Stimulated activated CD8-positive, alpha-beta memory T cell treated with anti-CD3 and anti-CD28 coated beads, Interleukin-7, amount 100 ng/mL, for 24 hours (primary cell): ENCODE results near the gene TOX2.

ENCODE experiments used
- DNase-seq: peaks from one replicate; pipeline ENCODE4 v3.0.0-alpha.2; 2020; ENCODE audit warnings: low read depth

Gene TOX2

GRCh38 chr20:43977962-43978361 is 63.3 kb downstream of the TOX2 start:
- DNase-seq, result no peak

DNA sequence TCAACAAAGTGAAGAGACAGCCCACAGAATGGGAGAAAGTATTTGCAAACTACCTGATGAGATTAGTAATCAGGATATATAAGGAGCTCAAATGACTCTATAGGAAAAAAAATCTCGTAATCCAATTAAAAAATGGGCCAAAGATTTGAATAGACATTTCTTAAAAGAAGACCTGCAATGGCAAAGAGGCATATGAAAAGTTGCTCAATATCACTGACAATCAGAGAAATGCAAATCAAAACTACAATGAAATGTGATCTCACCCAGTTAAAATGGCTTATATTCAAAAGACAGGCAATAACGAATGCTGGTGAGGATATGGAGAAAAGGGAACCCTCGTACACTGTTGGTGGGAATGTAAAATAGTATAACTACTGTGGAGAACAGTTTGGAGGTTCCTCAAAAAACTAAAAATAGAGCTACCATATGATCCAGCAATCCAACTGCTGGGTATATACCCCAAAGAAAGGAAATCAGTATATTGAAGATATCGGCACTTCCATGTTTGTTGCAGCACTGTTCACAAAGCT is 65.0 kb downstream of the TOX2 start:
- no peak for DNase-seq

DNA sequence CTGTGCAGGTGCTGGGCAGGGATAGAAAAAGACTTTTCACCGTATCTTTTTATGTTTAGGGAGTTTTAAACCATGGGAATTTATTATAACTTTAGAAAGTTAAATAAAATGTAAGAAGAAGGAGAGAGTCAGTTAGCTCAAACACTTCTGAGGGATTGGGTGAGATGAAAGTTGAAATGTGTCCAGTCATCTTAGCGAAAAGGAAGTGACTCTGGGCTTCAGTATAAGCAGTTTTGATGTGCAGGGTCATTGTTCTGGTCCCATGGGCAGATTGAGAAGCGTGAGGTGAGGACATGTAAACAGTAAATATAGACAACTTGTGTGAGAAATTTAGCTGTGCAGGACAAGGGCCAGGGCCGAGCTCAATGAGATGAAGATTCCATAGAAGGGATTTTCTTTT is 66.9 kb downstream of the TOX2 start:
- DNase-seq, result no peak

- no peak for DNase-seq
Observed at GRCh38 chr20:43982016-43982415, 67.4 kb downstream of the TOX2 start.

GRCh38 chr20:43982886-43983285 is 68.2 kb downstream of the TOX2 start:
- no peak for DNase-seq

- peak; percentile 29 for DNase-seq
Observed at GRCh38 chr20:43983359-43983758, 68.7 kb downstream of the TOX2 start.

DNA sequence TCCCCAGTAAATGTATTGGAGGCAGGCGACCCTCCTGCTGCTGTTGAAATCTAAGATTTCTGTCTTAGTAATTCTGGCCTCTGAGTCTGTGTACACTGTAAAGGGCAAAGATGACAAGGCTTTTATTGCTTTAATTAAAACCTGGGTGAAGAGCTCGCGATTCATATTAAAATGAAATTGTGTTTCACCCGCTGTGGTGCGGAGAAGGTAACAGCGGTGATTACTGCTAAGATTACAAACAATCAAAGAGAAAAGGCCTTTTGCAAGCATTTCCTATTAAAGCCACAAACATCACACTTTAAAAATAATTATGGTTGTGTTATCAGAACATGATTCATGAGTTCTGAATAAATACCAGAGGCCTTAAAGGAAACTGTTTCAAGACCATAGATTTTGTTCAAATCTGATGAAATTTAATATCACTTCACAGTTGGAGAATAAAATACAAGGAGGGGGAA is 69.3 kb downstream of the TOX2 start:
- no peak for DNase-seq

- DNase-seq, result no peak
Observed at GRCh38 chr20:43984587-43984986, 69.9 kb downstream of the TOX2 start.

DNA sequence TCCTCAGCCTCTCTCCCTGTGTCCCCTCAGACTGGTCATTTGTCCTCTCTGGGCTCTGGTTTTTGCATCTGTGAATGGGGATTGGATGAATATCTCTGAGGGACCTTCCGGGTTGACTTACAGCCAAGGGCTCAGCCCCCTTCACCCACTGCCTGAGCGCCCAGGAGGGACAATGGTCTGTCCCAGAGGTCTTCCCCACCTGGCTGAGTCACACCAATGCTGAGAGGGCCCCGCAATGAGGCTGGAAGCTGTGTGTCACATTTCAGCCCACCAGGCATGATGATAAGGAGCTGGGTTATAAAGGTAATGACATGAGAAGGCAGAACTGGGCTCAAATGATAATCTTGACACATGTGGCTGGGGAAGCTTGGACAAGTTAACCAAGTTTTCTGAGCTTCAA is 70.5 kb downstream of the TOX2 start:
- DNase-seq, result no peak

DNA sequence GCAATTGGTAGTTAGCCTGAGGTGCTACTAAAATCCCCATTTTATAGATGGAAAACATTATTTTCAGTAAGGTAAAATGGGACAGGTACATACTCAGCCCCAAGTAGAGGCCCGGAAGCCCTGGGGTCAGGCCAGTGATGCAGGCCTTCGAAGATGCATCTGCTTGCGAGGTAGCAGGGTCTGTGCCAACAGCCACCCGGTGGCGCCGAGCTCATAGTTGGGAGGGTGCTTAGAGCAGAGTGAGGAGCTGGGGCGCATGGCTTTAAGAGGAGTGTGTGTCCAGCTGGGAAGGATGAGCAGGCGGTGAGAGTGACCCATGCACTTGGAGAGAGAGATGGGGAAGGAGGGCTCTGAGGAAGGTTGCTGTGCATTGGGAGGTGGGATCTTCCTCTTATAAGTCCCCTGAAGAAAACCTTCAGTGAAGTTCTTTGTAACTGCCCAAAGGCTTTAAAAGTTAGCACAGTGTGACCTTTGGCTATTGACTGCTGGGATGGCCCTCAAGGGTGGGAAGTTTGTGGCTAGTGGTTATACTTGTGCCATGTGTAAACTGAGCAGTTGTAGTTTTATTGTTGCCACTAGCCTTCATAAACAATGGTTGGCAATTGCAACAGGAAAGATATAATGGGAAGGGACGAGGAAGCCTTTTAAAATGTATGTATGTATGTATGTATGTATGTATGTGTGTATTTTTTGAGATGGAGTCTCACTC is 71.1 kb downstream of the TOX2 start:
- no peak for DNase-seq

GRCh38 chr20:43987018-43987417 is 72.4 kb downstream of the TOX2 start:
- no peak for DNase-seq

DNA sequence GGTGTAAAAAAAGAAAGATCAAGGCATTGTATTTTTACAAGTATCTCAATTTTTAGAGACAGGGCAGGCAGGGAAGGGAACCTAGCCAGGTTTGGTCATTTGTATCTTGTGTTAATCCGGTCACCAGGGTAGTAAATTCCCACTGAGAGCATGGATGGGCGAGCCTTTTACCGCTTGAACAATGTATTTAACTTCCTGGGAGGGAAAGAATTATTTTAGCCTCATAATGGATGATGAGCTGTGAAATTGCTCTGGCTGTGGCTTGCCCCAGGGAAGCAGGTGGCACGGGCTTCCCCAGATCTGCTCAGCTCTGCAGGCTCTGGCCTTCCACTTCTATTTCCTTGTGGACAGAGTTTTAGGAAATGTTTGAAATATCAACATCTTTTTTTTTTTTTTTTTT is 72.9 kb downstream of the TOX2 start:
- DNase-seq, result no peak

- DNase-seq, result no peak
Observed at GRCh38 chr20:43988451-43988850, 73.8 kb downstream of the TOX2 start.

- no peak for DNase-seq
Observed at GRCh38 chr20:43988867-43989266, 74.2 kb downstream of the TOX2 start.

DNA sequence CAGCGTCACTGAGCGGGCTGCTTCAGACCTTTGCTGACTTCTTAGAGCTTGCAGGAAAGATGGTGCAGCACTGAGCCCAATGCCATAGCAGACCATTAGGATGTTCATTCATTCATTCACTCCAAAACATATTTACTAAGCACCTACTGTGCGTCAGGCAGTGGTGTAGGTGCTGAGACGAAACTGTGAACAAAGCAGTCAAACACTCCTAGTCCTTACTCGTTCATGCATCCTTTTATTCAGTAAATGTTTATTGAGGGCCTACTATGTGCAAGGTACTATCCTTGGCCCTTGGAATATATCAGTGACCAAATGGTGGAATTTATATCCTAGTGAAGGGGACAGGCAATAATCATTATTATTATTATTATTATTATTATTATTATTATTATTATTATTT is 76.6 kb downstream of the TOX2 start:
- no peak for DNase-seq

- DNase-seq, result no peak
Observed at GRCh38 chr20:43991982-43992381, 77.3 kb downstream of the TOX2 start.

GRCh38 chr20:43992885-43993284 is 78.2 kb downstream of the TOX2 start:
- DNase-seq, result no peak

- DNase-seq, result no peak
Observed at GRCh38 chr20:43993560-43993959, 78.9 kb downstream of the TOX2 start.

DNA sequence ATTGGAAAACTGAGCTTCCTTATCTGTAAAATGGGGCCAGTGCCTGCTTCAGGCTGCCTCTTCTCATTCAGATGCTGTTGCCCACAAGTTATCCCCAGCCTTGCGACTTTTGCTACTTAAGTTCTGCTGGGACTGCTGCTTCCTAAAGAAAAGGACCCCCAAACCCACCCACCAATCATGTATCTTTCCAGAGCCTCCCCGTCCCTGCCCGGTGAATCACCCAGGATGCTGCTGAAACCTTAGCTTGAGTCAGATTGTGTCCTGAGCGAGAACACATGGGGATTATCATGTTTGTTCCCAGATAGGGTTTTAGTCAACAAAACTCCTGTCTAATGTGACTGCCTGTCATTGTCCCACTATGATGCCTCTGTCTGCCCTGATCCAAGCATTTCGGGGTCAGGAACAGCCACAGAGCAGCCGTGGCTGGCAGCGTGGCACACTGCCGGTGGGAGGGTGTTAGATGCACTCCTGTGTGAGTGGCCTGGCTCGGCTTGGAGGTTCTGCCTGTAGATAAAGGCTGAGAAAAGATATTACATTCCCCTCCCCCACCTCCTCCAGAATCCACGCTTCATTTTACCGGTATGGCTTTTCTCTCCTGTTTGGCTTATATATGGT is 79.9 kb downstream of the TOX2 start:
- no peak for DNase-seq

DNA sequence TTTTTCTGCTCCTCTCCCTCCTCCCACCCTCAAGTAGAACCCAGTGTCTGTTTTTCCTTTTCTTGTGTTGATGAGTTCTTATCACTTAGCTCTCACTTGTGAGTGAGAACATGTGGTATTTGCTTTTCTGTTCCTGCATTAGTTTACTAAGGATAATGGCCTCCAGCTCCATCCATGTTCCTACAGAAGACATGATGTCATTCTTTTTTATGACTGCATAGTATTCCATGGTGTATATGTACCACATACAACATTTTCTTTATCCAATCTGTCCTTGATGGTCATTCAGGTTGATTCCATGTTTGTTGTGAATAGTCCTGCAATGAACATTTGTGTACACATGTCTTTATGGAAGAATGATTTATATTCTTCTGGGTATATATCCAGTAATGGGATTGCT is 81.0 kb downstream of the TOX2 start:
- DNase-seq, result no peak

GRCh38 chr20:43996240-43996930 is 81.7 kb downstream of the TOX2 start:
- DNase-seq, result no peak

GRCh38 chr20:43999848-44000247 is 85.2 kb downstream of the TOX2 start:
- no peak for DNase-seq
